GM04503 (cell line): ENCODE results near the gene MARCHF6.
"Not testable (repeated sequence)": the region's sequence is repeated elsewhere in the genome, so short reads cannot be mapped to it uniquely, and the experiment has no call there.

Source experiments
- DNase-seq: peaks from one replicate; pipeline ENCODE4 v3.0.0-alpha.2; 2012; ENCODE audit warnings: low read depth

MARCHF6 gene

DNA sequence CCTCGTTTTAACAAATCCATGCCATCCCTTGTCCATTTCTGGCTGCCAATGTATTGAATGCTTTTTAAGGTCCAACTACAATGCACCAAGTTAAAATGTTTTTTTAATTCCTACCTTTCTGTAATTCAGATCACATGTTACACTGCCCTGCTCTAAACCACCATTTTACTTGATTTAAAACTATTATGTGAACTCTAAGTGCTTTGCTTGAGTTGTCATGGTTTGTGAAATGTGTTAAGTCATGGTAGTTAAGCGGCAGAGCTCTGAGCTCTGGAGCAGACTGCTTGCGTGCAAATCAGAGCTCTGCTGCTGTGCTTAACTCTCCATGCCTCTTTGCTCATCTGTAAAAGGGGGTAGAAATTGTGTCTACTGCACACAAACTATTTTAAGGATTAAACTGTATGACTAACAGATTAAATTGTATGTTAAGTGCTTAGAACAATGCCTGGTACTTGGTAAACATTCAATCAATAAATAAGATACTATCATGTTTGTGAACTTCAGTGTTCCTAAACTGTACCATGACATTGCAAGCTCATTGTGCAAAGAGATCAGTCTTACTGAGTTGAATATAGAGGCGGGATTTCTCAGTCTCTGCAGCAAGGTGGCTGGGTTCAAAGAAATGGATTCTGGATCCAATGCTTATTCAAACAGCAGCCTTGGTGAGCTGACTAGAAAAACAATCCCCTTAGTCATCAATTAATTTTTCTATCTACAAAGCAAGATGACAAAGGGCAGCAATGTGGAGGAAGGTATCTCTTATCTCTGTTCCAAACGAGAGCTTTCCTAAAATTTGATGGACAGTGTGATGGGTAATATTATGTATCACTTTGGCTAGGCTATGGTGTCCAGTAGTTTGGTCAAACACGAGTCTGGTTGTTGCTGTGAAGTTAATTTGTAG lies 29.7 kb upstream of the MARCHF6 start:
- DNase-seq = peak; percentile 37

DNA sequence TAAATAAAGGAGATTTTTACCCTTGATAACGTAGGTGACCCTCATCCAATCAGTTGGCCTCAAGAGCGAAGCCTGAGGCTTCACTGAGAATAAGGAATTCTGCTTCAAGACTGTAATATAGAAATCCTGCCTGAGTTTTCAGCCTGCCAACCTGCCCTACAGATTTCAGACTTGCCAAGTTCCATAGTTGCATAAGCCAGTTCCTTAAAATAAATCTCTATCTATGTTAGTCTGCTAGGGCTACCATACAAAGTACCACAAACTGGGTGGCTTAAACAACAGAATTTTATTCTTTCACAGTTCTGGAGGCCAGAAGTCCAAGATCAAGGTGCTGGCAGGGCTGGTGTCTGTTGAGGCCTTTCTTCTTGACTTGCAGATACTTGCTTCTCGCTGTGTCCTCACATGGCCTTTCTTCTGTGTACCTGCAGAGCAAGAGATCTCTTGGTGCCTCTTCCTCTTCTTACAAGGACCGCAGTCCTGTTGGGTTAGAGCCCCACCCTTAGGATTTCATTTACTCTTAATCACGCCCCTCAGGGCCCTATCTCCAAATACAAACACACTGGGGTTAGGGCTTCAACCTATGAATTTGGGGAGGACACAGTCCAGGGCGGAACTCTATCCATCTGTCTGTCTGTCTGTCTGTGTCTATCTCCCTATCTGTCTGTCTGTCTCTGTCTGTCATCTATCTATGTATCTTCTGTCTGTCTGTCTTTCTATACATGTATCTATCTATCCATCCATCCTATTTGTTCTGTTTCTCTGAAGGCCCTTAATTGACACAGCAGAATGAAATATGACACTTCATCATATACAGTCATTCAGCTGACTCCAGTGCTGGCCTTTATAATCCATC lies 28.8 kb upstream of the MARCHF6 start:
- DNase-seq = no peak

DNA sequence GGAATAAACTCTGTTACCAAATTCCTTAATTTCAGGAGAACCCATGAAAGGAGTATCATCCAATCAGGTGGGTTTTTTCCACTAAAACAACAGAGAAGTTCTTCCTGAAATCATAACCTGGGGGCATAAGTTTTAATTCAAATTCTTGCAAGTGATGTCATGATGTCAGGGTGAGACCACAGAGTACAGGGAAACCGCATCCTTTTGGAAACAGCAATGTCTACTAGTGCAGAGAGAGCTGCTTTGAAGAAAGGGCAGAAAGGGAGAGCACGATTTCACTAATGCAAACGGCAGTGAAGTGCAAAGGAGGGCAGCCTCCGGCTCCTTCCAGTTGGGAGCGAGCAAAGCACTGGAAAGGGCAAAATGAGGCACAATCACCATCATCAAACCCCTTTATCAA lies 25.2 kb upstream of the MARCHF6 start:
- no peak for DNase-seq

DNA sequence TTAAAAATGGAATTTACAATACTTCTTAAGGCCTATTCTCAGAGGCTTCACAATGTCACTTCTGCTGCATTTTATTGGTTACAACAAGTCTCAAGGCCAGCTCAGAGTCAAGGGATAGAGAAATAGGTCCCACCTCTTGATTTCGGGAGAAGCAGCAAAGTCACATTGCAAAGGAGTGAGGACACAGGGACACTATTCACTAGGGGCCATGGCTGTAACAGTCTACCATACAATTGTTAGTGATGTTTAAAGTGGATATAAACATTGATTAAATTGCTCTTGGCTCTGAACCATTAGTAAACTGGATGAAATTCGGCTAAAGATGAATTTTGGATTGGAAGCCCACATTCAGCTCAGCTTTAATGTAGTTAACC lies 24.1 kb upstream of the MARCHF6 start:
- no peak for DNase-seq

DNA sequence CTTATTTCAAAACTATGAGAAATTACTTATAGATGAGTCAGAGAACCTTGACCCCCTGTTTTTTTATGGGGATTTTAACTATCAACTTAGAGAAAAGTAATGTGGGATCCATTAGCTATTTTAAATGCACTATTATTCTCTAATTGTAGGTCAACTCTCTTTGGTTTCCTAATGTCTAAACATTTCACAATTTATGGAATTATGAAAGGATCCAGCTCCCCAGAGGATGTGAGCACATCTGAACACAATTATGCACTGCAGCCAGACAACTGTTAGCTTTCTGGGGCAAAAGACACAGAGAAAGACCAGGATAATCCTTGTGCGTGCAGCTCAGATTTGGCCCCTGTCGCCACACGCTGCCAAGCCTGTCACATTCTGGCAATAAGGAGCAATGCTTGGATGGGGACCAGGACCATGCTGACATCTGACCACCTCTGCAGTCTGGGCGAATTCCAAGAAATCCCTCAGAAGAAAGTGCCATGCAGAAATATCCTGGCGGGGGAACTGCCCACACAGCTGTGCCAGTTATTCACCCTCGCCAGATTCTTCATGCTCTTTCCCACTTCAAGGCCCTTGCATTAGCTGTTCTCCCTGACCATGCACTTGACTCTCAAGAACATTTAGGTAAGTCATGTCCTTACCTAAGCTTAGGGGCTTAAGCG lies 23.5 kb upstream of the MARCHF6 start:
- peak; percentile 90 for DNase-seq

DNA sequence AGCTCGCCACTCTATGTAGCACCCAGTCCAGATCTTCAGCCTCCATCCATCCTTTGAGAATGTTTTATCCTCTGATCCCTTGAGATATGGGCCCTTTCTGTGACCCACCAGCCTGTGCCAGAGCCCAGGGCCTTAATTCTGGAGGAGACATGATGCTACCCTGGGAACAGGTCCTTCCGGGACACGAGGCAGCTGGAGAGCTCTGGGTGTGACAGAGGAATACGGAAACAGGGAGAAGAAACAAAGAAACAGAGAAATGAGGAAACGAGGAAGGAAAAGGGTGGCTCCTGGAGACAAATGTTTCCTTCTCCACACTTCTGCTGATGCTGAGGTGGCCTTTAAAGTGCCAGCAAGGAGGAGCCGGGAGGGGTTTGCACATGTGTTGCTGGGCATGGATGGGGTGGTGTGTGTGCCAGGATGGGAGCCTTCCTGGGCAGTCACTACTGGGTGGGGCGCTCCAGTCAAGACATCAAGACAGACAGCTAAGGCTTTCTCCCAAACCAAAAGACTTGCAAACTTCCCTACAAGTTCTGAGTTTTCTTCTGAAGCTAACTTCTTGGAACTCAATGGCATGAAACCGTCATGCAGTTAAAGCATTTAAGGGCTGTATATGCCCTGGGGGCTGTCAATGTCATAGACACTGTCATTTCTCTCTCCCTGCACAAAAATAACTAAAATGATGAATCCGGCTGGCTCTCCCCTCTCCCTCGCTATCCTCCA lies 22.8 kb upstream of the MARCHF6 start:
- DNase-seq = no peak

DNA sequence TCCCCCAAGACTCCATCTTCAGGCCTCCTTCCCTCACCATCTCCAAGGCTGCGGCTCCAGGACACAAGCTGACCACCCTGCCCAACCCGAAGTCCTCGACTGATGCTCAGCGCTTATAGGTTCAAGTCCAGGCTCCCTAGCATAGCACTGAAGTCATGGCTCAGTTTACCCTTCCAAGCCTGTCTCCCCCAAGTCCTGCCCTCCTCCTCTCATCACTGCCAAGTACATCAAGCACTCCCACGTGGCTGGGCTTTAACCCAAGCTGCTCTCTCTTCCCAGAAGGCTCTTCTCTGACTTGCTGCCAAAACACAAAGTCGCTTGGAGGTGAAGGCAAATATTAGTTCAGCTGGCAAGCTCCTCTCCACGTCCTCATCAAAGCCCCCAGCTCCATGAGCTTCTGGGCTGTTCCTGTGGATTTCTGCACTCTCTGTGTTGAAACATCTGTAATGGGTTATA lies 22.1 kb upstream of the MARCHF6 start:
- DNase-seq = no peak

DNA sequence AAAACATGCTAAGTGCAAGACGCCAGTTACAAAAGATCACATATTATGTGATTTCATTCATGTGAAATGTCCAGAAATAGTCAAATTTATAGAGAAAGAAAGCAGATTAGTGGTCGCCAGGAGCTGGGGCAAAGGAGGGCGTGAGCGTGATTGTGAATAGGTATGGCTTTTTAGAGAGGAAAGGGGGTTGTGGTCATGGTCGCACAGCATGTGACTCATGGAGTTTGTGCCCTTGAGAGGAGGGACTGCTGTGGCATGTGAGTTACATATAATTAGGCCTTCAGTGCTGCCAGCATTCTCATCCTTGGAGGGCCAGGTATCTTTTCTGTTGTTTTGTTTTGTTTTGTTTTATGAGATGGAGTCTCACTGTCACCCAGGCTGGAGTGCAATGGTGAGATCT lies 21.2 kb upstream of the MARCHF6 start:
- no peak for DNase-seq

DNA sequence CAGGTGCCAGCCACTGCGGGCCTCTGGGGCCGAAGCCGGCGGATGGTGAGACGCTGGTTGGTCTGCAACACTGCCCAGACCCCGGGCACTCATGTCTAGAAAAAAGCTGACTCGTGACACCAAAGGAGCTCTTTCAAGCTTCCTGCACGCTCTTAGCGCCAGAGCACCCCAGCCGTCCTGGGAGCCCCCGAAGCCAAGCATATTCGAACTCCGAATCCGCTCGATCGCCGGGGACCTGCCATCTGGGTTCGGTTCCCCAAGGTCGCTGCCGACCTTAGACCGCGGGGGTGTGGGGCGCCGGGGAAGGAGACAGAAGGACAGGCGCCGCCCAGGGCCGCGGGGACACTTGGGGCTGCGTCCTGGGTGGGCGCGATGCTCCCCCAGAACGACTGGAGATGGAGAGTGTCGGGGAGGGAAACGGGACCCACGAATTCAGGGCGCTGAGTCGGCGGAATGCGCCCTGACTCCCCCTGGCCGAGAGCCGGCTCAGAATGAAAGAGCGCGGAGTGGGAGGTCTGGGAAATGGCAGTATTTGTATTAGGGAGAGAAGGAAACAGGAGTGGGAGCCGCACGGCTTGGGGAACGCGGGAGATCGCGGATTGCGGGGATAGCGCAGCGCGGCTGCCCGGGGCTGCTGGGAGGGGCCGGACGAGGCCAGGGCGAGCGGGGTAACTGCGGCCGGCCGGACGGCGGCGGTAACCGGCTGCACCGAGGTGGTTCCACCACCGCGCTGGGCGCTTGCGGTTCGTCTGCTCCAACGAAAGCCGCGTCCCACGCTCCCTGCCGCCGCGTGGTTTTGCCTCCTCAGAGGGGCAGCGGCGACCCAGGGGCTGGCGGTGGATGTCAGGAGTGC lies 20.1 kb upstream of the MARCHF6 start:
- DNase-seq = no peak

DNA sequence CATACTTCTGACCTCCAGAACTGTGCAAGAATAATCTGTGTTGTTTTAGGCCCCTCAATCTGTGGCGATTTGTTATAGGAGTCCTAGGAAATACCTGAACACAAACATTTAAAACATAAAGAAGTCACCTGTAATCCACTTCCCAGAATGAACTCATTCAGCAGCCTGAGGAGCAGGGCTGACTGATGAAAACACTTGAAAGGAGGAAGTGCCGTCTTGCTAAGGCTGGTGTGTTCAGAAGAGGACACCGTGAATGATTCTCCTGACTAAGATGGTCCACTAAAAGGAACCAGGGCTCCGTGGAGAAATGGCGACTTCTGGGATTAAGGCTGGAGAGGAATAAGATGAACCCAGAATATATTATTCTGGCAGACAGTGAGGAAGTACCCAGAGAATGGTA lies 18.7 kb upstream of the MARCHF6 start:
- DNase-seq = no peak

DNA sequence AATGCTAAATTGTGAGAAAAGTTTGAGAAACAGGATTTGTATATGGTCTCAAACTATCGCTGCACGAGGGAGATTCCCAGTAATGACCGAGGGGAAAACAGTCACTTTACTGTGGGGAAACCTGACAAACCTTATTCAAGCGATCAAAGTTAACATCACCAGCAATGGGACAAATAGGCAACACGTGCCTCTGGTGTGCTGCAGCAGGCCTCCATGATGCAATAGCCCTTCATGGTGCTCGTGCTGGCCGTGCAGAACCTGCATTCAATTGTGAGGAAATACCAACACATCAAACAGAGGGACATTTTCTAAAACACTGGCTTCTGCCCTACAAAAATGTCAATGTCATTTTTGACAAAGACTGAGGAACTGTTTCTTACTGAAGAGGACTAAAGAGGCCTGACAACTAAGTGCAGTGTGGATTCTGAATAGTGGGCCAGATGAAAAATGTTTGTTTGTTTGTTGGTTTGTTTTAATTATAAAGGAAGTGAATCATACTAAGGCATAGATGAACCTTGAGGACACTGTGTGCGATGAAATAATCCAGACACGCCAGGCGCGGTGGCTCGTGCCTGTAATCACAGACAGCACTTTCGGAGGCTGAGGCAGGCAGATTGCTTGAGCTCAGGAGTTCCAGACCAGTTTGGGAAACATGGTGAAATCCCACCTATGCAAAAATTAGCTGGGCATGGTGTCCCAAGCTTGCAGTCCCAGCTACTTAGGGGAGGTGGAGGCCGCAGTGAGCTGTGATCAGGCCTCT lies 17.6 kb upstream of the MARCHF6 start:
- DNase-seq = no peak

DNA sequence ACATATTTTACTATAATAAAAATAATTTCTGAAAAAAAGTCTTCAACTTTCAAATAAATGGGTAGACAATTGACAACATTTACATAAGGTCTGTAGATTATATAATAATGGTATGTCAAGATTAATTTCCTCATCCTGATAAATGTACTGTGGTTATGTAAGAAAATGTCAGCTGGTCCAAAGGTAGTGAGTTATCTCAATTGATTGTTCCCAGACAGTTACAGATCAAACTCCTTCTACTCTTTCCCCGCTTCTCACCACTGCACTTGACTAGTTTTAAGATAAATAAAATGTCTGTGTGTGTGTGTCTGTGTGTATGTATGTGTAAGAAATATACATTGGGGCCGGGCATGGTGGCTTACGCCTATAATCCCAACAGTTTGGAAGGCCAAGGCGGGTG lies 16.4 kb upstream of the MARCHF6 start:
- DNase-seq = no peak

DNA sequence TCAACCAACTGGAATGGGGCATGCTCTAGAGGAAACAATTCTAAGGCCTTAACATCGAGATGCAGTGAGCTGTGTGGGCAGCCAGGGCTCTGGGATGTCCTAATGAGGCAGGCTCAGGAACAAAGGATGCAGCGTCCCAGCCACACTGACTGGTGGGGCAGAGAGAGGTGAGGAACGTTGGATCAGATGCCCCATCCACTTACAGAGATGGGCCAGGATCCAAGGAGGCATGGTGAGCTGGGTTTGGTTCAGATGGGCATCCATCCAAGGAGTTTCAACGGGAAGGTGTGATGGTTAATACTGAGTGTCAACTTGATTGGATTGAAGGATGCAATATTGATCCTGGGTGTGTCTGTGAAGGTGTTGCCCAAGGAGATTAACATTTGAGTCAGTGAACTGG lies 15.5 kb upstream of the MARCHF6 start:
- no peak for DNase-seq

DNA sequence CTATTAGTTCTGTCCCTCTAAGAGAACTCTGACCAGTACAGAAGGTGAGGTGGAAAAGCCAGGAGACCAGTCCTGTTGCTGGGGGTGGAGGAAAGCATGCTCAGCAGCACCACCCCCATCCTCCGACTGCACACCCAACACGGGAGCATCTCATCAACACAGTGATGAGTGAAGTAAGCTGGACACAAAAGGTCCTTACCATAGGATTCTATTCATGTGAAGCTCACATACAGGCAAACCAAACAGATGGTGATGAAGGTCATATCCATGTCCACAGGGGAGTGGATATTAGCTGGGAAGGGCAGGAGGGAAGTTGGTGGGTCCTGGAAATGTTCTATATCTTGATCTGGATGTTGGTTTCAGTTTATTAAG lies 14.8 kb upstream of the MARCHF6 start:
- no peak for DNase-seq

DNA sequence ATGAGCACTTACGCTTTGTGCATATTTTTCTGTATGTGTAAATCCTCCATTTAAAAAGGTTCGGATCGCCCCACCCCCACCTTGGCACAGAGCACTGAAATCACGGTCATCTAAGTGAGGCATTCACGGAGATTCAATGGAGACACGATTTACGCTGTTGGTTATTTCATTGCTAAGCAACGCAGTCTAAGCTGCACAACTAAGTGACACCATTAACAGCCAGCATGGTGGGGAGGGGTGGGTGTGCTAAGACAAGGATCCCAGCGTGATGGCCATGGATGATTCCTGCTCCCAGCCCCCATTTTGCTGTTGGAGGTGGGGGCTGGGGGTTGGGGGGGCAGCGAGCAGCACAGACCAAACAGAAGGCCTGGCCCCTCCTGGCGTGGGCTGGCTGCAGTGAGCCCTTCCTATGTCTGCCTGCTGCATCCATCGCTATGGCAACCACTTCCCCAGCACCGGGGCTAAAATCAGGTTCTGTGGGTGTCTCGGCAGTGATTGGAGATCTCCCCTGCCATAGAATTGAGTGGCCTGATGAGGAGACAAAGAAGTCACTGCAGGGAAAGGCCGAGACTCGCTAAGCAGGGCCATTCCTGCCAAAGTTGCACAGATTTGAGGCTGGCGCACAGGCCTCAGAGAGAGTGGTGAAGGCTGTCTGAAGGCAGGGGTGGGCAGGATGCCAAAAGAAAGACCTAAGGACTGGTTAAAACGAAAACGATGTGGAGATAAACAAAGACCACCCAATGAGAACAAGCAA lies 14.3 kb upstream of the MARCHF6 start:
- no peak for DNase-seq

DNA sequence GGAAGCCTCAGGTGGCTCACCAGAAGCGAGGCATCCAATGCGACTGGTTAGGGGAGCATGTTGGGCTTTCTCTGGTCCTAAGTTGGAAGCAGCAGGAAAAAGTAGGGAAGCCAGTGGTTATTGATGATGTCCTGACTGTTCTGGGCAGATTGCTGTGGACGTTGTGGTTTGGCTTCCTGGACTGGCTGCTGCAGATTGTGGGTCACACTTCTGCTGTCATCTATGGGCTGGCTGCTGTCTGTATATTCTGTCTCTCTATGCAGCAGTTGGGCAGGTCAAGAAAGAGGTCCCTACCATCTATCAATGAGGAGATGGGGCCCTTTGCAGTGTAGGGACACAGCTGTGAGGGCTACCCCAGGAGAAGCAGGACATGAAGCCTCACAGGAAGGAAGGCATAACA lies 13.5 kb upstream of the MARCHF6 start:
- no peak for DNase-seq

DNA sequence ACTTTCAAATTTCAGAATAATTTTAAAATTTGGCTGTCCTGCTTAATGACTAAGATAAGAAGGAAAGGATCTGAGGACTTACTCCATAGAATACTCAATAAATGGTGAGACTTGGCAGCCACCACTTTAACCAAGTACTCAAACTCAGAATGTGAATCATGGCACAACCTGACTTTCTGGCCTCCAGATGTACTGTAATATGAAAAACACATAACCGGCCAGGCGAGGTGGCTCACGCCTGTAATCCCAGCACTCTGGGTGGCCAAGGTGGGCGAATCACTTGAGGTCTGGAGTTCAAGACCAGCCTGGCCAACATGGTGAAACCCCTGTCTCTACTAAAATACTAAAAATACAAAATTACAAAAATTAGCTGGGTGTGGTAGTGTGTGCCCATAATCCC lies 10.0 kb upstream of the MARCHF6 start:
- DNase-seq = no peak

DNA sequence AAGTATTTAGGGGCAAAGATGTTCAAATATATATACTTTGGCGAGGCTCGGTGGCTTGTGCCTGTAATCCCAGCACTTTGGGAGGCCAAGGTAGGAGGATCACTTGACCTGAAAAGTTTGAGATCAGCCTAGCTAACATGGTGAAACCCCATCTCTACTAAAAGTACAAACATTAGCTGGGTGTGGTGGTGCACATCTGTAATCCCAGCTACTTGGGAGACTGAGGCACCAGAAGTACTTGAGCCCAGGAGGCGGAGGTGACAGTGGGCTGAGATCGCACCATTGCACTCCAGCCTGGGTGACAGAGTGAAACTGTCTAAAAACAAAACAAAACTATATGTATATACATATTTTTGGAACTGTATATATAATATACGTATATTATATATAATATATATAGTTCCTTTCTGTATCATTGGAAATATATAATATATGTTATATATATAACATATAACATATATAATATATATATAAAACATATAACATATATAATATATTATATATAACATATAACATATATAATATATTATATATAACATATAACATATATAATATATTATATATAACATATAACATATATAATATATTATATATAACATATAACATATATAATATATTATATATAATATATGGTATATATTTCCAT lies 8.9 kb upstream of the MARCHF6 start:
- not testable (repeated sequence) for DNase-seq

DNA sequence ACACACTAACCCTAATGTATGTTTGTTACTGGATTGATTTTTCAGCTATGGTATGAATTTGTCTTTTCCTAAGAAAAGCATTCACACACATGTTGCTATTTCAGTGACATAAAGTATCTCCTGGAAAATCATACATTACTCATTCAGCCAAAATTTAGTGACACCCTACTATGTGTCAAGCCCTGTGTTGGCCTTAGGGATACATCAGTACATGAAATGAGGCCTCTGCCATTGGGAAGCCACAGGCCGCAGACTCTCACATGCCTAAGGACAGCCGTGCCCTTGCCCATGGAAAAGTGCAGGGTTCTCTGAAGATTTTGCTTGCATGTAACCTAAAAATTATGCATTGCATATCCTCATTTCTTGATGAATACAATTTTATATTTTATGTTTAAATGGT lies 5.2 kb upstream of the MARCHF6 start:
- no peak for DNase-seq
